Measurements from ENCODE around the gene BFSP2.

DNA sequence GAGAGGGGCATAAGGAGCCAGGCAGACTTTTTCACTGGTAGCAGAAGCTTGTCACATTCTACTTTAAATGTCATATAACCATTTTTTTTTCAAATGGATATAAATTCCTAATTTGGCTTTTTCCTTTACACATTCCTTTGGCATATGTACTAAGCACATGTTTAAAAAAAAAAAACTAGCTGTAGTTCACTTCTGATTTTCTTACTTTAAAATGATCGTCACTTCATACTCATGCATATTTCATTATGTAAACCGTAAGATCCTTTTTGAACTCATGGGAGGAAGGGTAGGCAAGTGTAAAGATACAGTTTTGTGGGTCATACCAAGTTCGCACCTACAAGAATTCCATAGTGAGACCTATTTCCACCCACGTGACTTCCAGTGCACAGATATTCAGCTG is 45.1 kb upstream of the BFSP2 start:
- TF ChIP-seq POLR2A (IDR thresholded peaks at IDR 0.05; ENCODE audit: low read depth, low read length) (no peak), POLR2AphosphoS5 (IDR thresholded peaks at IDR 0.05; ENCODE audit: low read depth, low read length) (no peak)
